HEK293 (cell line): ENCODE data around the gene ELAVL1.

Source experiments
- CTCF ChIA-PET: fragments of 350-600 bp; formaldehyde crosslinking; extraction: SDS; loops from one replicate; lab custom pipeline; 2021; ENCODE audit warnings: antibody characterized with exemption; lab: Yijun Ruan, JAX
- POLR2A ChIA-PET: fragments of 300-600 bp; formaldehyde crosslinking; extraction: SDS; loops from one replicate; lab custom pipeline; 2020; ENCODE audit warnings: antibody characterized with exemption, inconsistent platforms; lab: Yijun Ruan, JAX
- H3K27ac ChIP-seq: fragments of 200-500 bp; sonication (Bioruptor generic); 2 replicates; pipeline ENCODE4 v1.5.1; 2014; ENCODE audit warnings: low read depth, low read length, control low read depth, inconsistent platforms; ENCODE audit errors: extremely low read depth
- H3K36me3 ChIP-seq, 2 experiments: fragments of 200-500 bp in 1 of 2; sonication (Bioruptor generic) in 1 of 2; 1 replicate in 1 of 2; 2 replicates in 1 of 2; pipeline ENCODE4 v1.5.1; 2014 to 2017; ENCODE audit warnings: inconsistent platforms in 2 of 2, low read length in 2 of 2; ENCODE audit not compliant: control insufficient read depth in 2 of 2, insufficient read depth in 1 of 2
- H3K4me1 ChIP-seq: fragments of 200-500 bp; sonication (Bioruptor generic); 2 replicates; pipeline ENCODE4 v1.5.1; 2014; ENCODE audit warnings: mild to moderate bottlenecking, low read length, inconsistent platforms; ENCODE audit not compliant: control insufficient read depth, insufficient read depth
- H3K4me3 ChIP-seq: 2 replicates; pipeline ENCODE4 v1.5.1; 2011; ENCODE audit warnings: low read depth, mild to moderate bottlenecking, control low read depth, low read length, moderate library complexity
- H3K9me3 ChIP-seq: fragments of 200-500 bp; sonication (Bioruptor generic); 2 replicates; pipeline ENCODE4 v1.5.1; 2014; ENCODE audit warnings: low read depth, low read length, inconsistent platforms; ENCODE audit not compliant: control insufficient read depth, insufficient read depth
- GLIS2 ChIP-seq: fragments of 450-650 bp; formaldehyde crosslinking; IDR thresholded peaks from 2 replicates; pipeline ENCODE4 v1.5.1; 2016; ENCODE audit warnings: missing biosample characterization, missing genetic modification characterization
- KLF17 ChIP-seq: fragments of 450-650 bp; formaldehyde crosslinking; IDR thresholded peaks from 2 replicates; pipeline ENCODE4 v1.5.1; 2016; ENCODE audit warnings: missing biosample characterization, missing genetic modification characterization
- REST ChIP-seq: fragments of 450-650 bp; formaldehyde crosslinking; IDR thresholded peaks from 2 replicates; pipeline ENCODE4 v1.5.1; 2016; ENCODE audit warnings: missing biosample characterization, missing genetic modification characterization
- ZBTB10 ChIP-seq: fragments of 450-650 bp; formaldehyde crosslinking; IDR thresholded peaks from 2 replicates; pipeline ENCODE4 v1.5.1; 2016; ENCODE audit warnings: missing biosample characterization, missing genetic modification characterization
- ZBTB21 ChIP-seq: fragments of 450-650 bp; formaldehyde crosslinking; IDR thresholded peaks from 2 replicates; pipeline ENCODE4 v1.5.1; 2017; ENCODE audit warnings: missing biosample characterization, missing genetic modification characterization
- ZBTB26 ChIP-seq: fragments of 450-650 bp; formaldehyde crosslinking; optimal IDR thresholded peaks from 2 replicates; pipeline ENCODE3; 2016; ENCODE audit warnings: missing biosample characterization, mild to moderate bottlenecking, missing genetic modification characterization
- ZIC2 ChIP-seq: fragments of 450-650 bp; formaldehyde crosslinking; IDR thresholded peaks from 2 replicates; pipeline ENCODE4 v1.5.1; 2016; ENCODE audit warnings: missing biosample characterization, missing genetic modification characterization
- ZNF132 ChIP-seq: fragments of 450-650 bp; formaldehyde crosslinking; IDR thresholded peaks from 2 replicates; pipeline ENCODE4 v1.5.1; 2017; ENCODE audit warnings: missing biosample characterization, missing genetic modification characterization, borderline replicate concordance
- ZNF140 ChIP-seq: fragments of 450-650 bp; formaldehyde crosslinking; IDR thresholded peaks from 2 replicates; pipeline ENCODE4 v1.5.1; 2016; ENCODE audit warnings: missing biosample characterization, missing genetic modification characterization
- ZNF311 ChIP-seq: fragments of 450-650 bp; formaldehyde crosslinking; IDR thresholded peaks from 2 replicates; pipeline ENCODE4 v1.5.1; 2017; ENCODE audit warnings: missing biosample characterization, missing genetic modification characterization, borderline replicate concordance
- ZNF335 ChIP-seq: fragments of 450-650 bp; formaldehyde crosslinking; conservative IDR thresholded peaks from 2 replicates; pipeline ENCODE4 v1.5.1; 2016; ENCODE audit warnings: missing biosample characterization, missing genetic modification characterization
- ZNF366 ChIP-seq: fragments of 450-650 bp; formaldehyde crosslinking; conservative IDR thresholded peaks from 2 replicates; pipeline ENCODE4 v1.5.1; 2016; ENCODE audit warnings: missing biosample characterization, missing genetic modification characterization
- ZNF416 ChIP-seq: fragments of 450-650 bp; formaldehyde crosslinking; IDR thresholded peaks from 2 replicates; pipeline ENCODE4 v1.5.1; 2016; ENCODE audit warnings: missing biosample characterization, missing genetic modification characterization
- ZNF449 ChIP-seq: fragments of 450-650 bp; formaldehyde crosslinking; IDR thresholded peaks from 2 replicates; pipeline ENCODE4 v1.5.1; 2017; ENCODE audit warnings: missing biosample characterization, mild to moderate bottlenecking, missing genetic modification characterization, moderate library complexity
- ZNF529 ChIP-seq: fragments of 450-650 bp; formaldehyde crosslinking; IDR thresholded peaks from 2 replicates; pipeline ENCODE4 v1.5.1; 2017; ENCODE audit warnings: missing genetic modification characterization, missing biosample characterization; ENCODE audit not compliant: insufficient replicate concordance
- ZNF600 ChIP-seq: fragments of 450-650 bp; formaldehyde crosslinking; IDR thresholded peaks from 2 replicates; pipeline ENCODE4 v1.5.1; 2016; ENCODE audit warnings: missing biosample characterization, missing genetic modification characterization
- ZNF623 ChIP-seq: fragments of 450-650 bp; formaldehyde crosslinking; IDR thresholded peaks from 2 replicates; pipeline ENCODE4 v1.5.1; 2016; ENCODE audit warnings: missing biosample characterization, missing genetic modification characterization
- ZNF624 ChIP-seq: fragments of 450-650 bp; formaldehyde crosslinking; IDR thresholded peaks from 2 replicates; pipeline ENCODE4 v1.5.1; 2017; ENCODE audit warnings: missing biosample characterization, missing genetic modification characterization
- ZNF658 ChIP-seq: fragments of 450-650 bp; formaldehyde crosslinking; IDR thresholded peaks from 2 replicates; pipeline ENCODE4; 2016; ENCODE audit warnings: missing biosample characterization, missing genetic modification characterization
- ZNF692 ChIP-seq: fragments of 450-650 bp; formaldehyde crosslinking; IDR thresholded peaks from 2 replicates; pipeline ENCODE4 v1.5.1; 2016; ENCODE audit warnings: missing biosample characterization, missing genetic modification characterization
- ZNF76 ChIP-seq: fragments of 450-650 bp; formaldehyde crosslinking; IDR thresholded peaks from 2 replicates; pipeline ENCODE4; 2016; ENCODE audit warnings: low read depth, missing biosample characterization, missing genetic modification characterization, borderline replicate concordance
- ZNF837 ChIP-seq: fragments of 450-650 bp; formaldehyde crosslinking; IDR thresholded peaks from 2 replicates; pipeline ENCODE4 v1.5.1; 2016; ENCODE audit warnings: missing biosample characterization, missing genetic modification characterization
- ZSCAN23 ChIP-seq: fragments of 450-650 bp; formaldehyde crosslinking; IDR thresholded peaks from 2 replicates; pipeline ENCODE4 v1.5.1; 2016; ENCODE audit warnings: missing biosample characterization, missing genetic modification characterization

Gene ELAVL1

GRCh38 chr19:7921302-7921966 lies 84.0 kb downstream of the ELAVL1 start:
- peaks cover 0 to 15% of the 10 kb centered on the region in 2 experiments; a peak in 1 of 3 replicates for H3K36me3 ChIP-seq
- TF ChIP-seq ZNF692 (tag by site-specific recombination) (no peak), ZNF416 (tag by site-specific recombination) (no peak), ZNF623 (no peak), ZNF449 (no peak), ZIC2 (tag by site-specific recombination) (no peak), ZBTB10 (tag by site-specific recombination) (no peak), ZNF132 (tag by site-specific recombination) (no peak), ZNF529 (tag by site-specific recombination) (no peak), ZNF311 (tag by site-specific recombination) (no peak), ZNF366 (0 out of 2 replicates have a peak, but pooled peaks have one; percentile 5), ZNF335 (no peak; the same call in 1 of the 2 replicates), ZNF658 (tag by site-specific recombination) (no peak), REST (tag by site-specific recombination) (no peak), ZNF140 (tag by site-specific recombination) (no peak), ZNF600 (tag by site-specific recombination) (0 out of 2 replicates have a peak, but pooled peaks have one; percentile 32), ZNF76 (tag by site-specific recombination) (no peak), ZNF624 (tag by site-specific recombination) (no peak), ZNF837 (tag by site-specific recombination) (no peak), KLF17 (tag by site-specific recombination) (no peak; the same call in 1 of the 2 replicates), GLIS2 (tag by site-specific recombination) (peak; percentile 28; the same call in 1 of the 2 replicates), ZSCAN23 (tag by site-specific recombination) (no peak), ZBTB26 (tag by site-specific recombination) (no peak), ZBTB21 (tag by site-specific recombination) (no peak)
- TF ChIP-seq, all 188 proteins: peak for 3
- POLR2A ChIA-PET, result interaction anchor here (0.6 to 3.5 kb wide), 12 partner anchors 8 to 822 kb away, joined by 3 to 36 read pairs (median 14); partner anchors contain the start of genes MAP2K7 and TIMM44
- H3K4me1 ChIP-seq, result peaks cover 6% of the 10 kb centered on the region
- CTCF ChIA-PET, result interaction anchor here (0.8 to 3.1 kb wide), 6 partner anchors 8 to 68 kb away, joined by 3 to 25 read pairs (median 3); partner anchors contain the start of gene MAP2K7
- no peaks in the 10 kb centered on the region for H3K9me3 ChIP-seq
- no peak overlapping the region; the same call in 1 of the 2 replicates for H3K27ac ChIP-seq
- peak overlapping the region; percentile 31 for H3K4me3 ChIP-seq
